HG03354 (cell line): ENCODE data around the gene TAMALIN.

ENCODE experiments used
- ATAC-seq: cut with Tn5 transposase; IDR thresholded peaks from one replicate; pipeline ENCODE4 v1.9.1; 2021; ENCODE audit warnings: mild to moderate bottlenecking; ENCODE audit not compliant: unreplicated experiment, poor library complexity, severe bottlenecking

Gene TAMALIN

GRCh38 chr12:52032804-52033445 is 26.2 kb downstream of the TAMALIN start:
- peak; percentile 94 for ATAC-seq

- no peak for ATAC-seq
Observed at GRCh38 chr12:52033446-52034140, 26.8 kb downstream of the TAMALIN start.

- ATAC-seq, result no peak
Observed at GRCh38 chr12:52035190-52035589, 28.4 kb downstream of the TAMALIN start.

GRCh38 chr12:52035926-52036325 is 29.2 kb downstream of the TAMALIN start:
- no peak for ATAC-seq

- peak; percentile 40 for ATAC-seq
Observed at GRCh38 chr12:52036587-52037171, 29.9 kb downstream of the TAMALIN start.

- ATAC-seq, result no peak
Observed at GRCh38 chr12:52037248-52037861, 30.6 kb downstream of the TAMALIN start.

- ATAC-seq, result no peak
Observed at GRCh38 chr12:52038447-52038846, 31.7 kb downstream of the TAMALIN start.

- ATAC-seq, result no peak
Observed at GRCh38 chr12:52041035-52041434, 34.3 kb downstream of the TAMALIN start.

GRCh38 chr12:52041695-52042123 is 35.0 kb downstream of the TAMALIN start:
- no peak for ATAC-seq

- ATAC-seq, result no peak
Observed at GRCh38 chr12:52042706-52043385, 36.1 kb downstream of the TAMALIN start.

- ATAC-seq, result no peak
Observed at GRCh38 chr12:52043386-52044212, 36.9 kb downstream of the TAMALIN start.

GRCh38 chr12:52044292-52044983 is 37.7 kb downstream of the TAMALIN start:
- no peak for ATAC-seq

- ATAC-seq, result no peak
Observed at GRCh38 chr12:52045794-52046199, 39.1 kb downstream of the TAMALIN start.

GRCh38 chr12:52046859-52047258 is 40.1 kb downstream of the TAMALIN start:
- no peak for ATAC-seq

GRCh38 chr12:52049286-52049685 is 42.5 kb downstream of the TAMALIN start:
- no peak for ATAC-seq

GRCh38 chr12:52049688-52050087 is 42.9 kb downstream of the TAMALIN start:
- no peak for ATAC-seq

- ATAC-seq, result peak; percentile 0
Observed at GRCh38 chr12:52050116-52050757, 43.5 kb downstream of the TAMALIN start.
